Activated CD8-positive, alpha-beta T cell treated with anti-CD3 and anti-CD28 coated beads for 36 hours (primary cell): ENCODE data around the gene SORCS2. TPM values are rescaled to one million over a fixed set of nuclear protein-coding genes. Genes with fewer than 3 reads are reported as not detected.
A peak's percentile ranks its signal among the peaks of the same experiment; 100 is the strongest.

Experiments used
- ATAC-seq: fragments of 200-7000 bp; cut with Tn5 transposase; one replicate; pipeline ENCODE4 v1.10.0; 2021; ENCODE audit warnings: mild to moderate bottlenecking, moderate library complexity
- CTCF ChIA-PET: fragments of 350-600 bp; sonication (Branson Sonifier 250); formaldehyde crosslinking; loops from one replicate; lab custom pipeline; 2021; ENCODE audit warnings: antibody characterized with exemption; lab: Charles Lee
- POLR2A ChIA-PET: fragments of 350-600 bp; sonication (Branson Sonifier 250); formaldehyde crosslinking; loops from one replicate; lab custom pipeline; 2021; ENCODE audit warnings: antibody characterized with exemption; lab: Charles Lee
- DNase-seq: peaks from one replicate; pipeline ENCODE4 v3.0.0-alpha.2; 2020
- H3K27ac Mint-ChIP-seq: one replicate; pipeline ENCODE4 v1.8.0; 2021; ENCODE audit warnings: mild to moderate bottlenecking, mixed read lengths
- H3K27me3 Mint-ChIP-seq: one replicate; pipeline ENCODE4 v1.8.0; 2021; ENCODE audit warnings: mixed read lengths
- H3K36me3 Mint-ChIP-seq: one replicate; pipeline ENCODE4 v1.8.0; 2021; ENCODE audit warnings: low read depth, mixed read lengths
- H3K4me1 Mint-ChIP-seq: one replicate; pipeline ENCODE4 v1.8.0; 2021; ENCODE audit warnings: low read depth, mixed read lengths
- H3K4me3 Mint-ChIP-seq: one replicate; pipeline ENCODE4 v1.8.0; 2021; ENCODE audit warnings: mild to moderate bottlenecking, moderate library complexity, mixed read lengths
- H3K9me3 Mint-ChIP-seq: one replicate; pipeline ENCODE4 v1.8.0; 2021; ENCODE audit warnings: mixed read lengths
- CTCF ChIP-seq: fragments of 200-600 bp; IDR thresholded peaks from one replicate; pipeline ENCODE4 v1.8.0; 2022; ENCODE audit warnings: antibody characterized with exemption, mild to moderate bottlenecking
- intact Hi-C: fragments of 100-400 bp; cut with micrococcal nuclease; formaldehyde crosslinking; loops from one replicate; pipeline ENCODE4 v1.10.0; 2022
- total RNA-seq, 2 experiments: library from RNA; stranded (reverse); gene quantifications; one replicate each; pipeline ENCODE4 v1.2.3, GENCODE V29; 2021

SORCS2 gene
- total RNA-seq, 2 experiments from 2014 or later: 0.05 TPM; not detected in 1

GRCh38 chr4:7335344-7336066, 143.2 kb downstream of the SORCS2 start:
- H3K9me3 Mint-ChIP-seq: no peaks in the 10 kb centered on the region
- TF ChIP-seq CTCF: peak; percentile 57
- DNase-seq: peak; percentile 81
- H3K4me3 Mint-ChIP-seq: no peak overlapping the region
- no peaks in the 10 kb centered on the region for H3K27me3 Mint-ChIP-seq
- peak; percentile 98 for ATAC-seq
- no peaks in the 10 kb centered on the region for H3K36me3 Mint-ChIP-seq
- ChIA-PET CTCF (interaction anchor here (0.6 to 2.2 kb wide), 16 partner anchors 10 to 752 kb away, joined by 3 to 11 read pairs (median 4); partner anchors contain the start of genes SORCS2 and TADA2B), POLR2A (no interaction called here)
- intact Hi-C loops: no loop called here
- no peak overlapping the region for H3K27ac Mint-ChIP-seq
- H3K4me1 Mint-ChIP-seq: no peaks in the 10 kb centered on the region

DNA sequence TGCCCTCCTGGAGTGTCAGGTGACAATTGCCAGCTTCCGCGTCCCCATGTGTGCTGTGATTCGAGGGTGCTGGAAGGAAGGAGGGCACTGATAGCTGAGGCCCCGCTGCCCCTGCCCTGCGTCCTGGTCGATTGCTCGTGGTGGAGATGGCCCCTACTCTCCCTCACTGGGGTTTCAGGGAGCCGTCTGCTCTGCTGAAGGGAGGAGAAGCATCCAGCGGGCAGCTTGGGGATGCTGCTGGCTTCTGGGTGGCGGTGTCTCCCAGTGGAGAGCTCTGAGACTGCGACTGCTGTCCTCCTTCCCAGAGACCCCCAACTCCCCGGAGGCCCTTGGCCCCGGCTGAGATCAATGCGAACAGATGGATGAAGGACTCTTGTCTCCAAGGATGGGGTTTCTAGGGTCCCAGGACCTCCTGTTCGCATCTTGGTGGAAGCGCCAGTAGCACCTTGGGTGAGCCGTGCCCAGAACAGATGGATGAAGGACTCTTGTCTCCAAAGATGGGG, 143.8 kb downstream of the SORCS2 start:
- TF ChIP-seq CTCF: no peak
- ChIA-PET CTCF (interaction anchor here (0.7 to 2.2 kb wide), 15 partner anchors 10 to 751 kb away, joined by 3 to 11 read pairs (median 5); partner anchors contain the start of genes SORCS2 and TADA2B), POLR2A (no interaction called here)
- intact Hi-C loops: no loop called here
- Mint-ChIP-seq H3K4me1 (no peaks in the 10 kb centered on the region), H3K9me3 (no peaks in the 10 kb centered on the region), H3K27me3 (no peaks in the 10 kb centered on the region), H3K36me3 (no peaks in the 10 kb centered on the region), H3K27ac (no peak overlapping the region), H3K4me3 (no peak overlapping the region)
- no peak for ATAC-seq
- DNase-seq: no peak

DNA sequence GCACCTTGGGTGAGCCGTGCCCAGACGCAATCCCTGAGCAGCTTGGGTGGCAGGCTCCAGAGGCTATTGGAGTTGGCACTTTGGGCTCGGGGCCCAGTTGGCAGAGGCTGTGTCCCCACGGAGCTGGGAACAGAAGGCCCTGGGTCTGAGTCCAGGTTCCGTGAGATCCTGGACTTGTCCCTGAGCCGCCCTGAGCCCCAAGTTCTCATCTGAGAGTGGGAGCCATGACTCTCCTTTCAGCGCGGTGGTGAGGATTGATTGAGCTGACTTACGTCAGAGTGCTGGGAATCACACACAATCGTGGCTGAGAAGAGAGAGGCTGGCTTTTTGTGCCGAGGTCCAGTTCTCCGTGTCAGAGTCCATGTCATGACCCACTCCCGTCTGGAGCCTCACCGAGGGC, 144.4 kb downstream of the SORCS2 start:
- H3K9me3 Mint-ChIP-seq: no peaks in the 10 kb centered on the region
- intact Hi-C loops: no loop called here
- CTCF ChIA-PET: interaction anchor here (1.6 to 2.2 kb wide), 2 partner anchors 9 to 98 kb away, joined by 6 to 10 read pairs; no protein-coding TSS in a partner anchor
- POLR2A ChIA-PET: no interaction called here
- DNase-seq: no peak
- TF ChIP-seq CTCF: no peak
- no peaks in the 10 kb centered on the region for H3K4me1 Mint-ChIP-seq
- no peak overlapping the region for H3K4me3 Mint-ChIP-seq
- no peak overlapping the region for H3K27ac Mint-ChIP-seq
- no peaks in the 10 kb centered on the region for H3K27me3 Mint-ChIP-seq
- H3K36me3 Mint-ChIP-seq: no peaks in the 10 kb centered on the region
- ATAC-seq: no peak

GRCh38 chr4:7337196-7338058, 145.1 kb downstream of the SORCS2 start:
- ChIA-PET CTCF (no interaction called here), POLR2A (no interaction called here)
- H3K4me3 Mint-ChIP-seq: no peak overlapping the region
- DNase-seq (no peak), ATAC-seq (no peak)
- no peak for TF ChIP-seq CTCF
- no peak overlapping the region for H3K27ac Mint-ChIP-seq
- H3K9me3 Mint-ChIP-seq: peaks cover 1% of the 10 kb centered on the region
- no peaks in the 10 kb centered on the region for H3K36me3 Mint-ChIP-seq
- H3K4me1 Mint-ChIP-seq: no peaks in the 10 kb centered on the region
- H3K27me3 Mint-ChIP-seq: no peaks in the 10 kb centered on the region
- intact Hi-C loops: no loop called here
